T-helper 22 cell (primary cell): ENCODE data around the gene INVS.

ENCODE experiments used
- DNase-seq: peaks from one replicate; pipeline ENCODE4 v3.0.0-alpha.2; 2020; ENCODE audit warnings: low read depth

The INVS gene

DNA sequence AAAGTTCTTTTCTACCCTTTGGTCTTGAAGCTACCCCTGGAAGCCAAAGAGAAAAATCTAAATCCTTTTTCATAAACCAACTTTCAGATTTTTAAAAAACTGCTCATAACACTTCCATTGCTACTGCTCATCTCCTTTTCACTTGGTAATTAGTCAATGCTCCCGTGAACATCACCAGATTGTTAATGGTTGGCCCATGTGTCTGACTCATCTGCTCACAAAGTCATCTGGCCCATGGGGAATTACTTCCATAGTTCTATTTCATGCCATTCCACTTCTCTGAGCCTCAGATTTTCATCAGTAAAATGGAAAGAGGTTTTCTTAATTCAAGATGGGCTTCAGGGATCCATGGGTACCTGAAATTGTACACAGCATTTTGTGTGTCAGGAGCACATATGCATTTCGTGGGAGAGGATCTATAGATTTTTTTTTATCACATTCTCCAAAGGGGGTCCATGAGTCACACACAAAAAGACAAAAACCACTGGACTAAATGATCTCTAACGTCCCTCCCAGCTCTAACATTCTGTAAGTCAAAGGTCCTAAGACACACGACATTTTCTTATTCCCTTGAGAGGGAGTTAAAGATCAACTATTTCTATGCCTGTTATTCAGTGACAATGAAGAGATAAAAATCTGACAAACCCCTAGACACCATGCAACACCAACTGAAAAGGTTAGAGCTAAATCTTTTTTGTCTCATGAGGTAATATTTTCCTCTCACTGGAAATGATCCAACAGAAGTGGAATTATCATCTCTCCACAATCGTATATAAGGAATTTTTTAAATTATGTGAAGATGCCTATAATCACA is 178.3 kb downstream of the INVS start:
- DNase-seq = no peak

DNA sequence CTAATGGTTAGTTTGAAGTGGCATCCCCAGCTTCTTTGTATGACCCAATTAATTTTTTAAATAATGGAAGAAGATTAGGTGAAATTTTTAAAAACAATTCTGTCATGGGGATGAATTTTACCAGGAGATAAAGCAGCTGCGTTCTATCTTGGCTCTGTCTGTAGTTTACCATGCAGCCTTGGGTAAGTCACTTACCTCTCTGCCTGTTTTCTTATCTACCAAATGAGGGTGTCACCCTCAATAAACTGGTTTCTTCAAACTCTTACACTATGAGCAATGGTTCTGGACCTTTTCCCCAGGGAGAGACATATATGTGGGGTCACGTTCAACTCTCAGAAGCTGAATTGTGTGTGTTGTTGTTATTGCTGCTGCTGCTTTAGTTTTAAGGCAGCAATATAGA is 182.0 kb downstream of the INVS start:
- no peak for DNase-seq

DNA sequence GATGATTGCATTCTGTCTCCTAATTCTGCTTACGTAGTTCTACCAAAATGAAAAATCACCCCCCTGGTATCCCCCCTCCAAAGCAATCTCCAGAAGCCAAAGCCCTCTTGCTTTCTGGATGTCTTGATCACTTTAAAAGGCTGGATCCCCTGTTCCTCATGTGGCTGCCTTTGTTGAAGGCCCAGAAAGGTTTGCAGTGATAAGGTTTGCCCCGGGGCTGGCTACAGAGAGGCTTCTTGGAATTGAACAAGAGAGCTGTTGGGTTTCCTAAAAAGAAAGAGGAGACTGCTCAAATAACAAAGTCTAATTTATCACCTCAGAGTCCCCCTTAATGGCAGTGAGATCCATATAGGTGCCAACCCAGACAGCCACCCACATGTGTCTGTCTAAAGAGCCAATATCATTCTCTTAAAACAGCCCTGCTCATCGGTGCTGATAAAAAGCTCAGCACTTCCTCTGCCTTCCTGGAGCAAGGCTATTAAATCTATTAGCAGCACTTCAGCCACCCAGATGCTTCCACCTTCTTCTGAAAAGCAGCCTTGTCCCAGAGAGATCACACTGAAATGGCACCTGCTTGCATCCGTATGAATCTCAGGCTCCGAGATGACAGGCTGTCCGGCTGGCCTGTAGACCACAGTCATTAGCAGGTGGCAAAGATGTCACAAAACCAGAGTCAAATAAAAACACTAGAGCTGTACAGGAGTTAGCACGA is 182.8 kb downstream of the INVS start:
- no peak for DNase-seq

DNA sequence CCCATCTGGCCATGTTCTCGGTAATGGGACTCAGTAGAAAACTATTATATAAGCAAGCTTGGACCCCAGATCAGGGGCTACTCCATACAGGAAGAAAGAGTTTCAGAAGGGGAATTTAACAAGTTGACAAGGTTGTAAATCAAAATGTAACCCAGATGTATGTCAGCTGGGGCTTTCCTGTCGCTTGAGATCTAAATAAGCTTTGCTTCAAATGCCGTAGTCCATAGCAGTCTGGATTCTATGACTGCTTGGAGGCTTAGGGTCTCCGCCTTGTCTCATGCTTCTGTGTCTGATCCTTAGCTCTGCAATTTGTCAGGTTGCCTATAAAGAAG is 183.3 kb downstream of the INVS start:
- no peak for DNase-seq

DNA sequence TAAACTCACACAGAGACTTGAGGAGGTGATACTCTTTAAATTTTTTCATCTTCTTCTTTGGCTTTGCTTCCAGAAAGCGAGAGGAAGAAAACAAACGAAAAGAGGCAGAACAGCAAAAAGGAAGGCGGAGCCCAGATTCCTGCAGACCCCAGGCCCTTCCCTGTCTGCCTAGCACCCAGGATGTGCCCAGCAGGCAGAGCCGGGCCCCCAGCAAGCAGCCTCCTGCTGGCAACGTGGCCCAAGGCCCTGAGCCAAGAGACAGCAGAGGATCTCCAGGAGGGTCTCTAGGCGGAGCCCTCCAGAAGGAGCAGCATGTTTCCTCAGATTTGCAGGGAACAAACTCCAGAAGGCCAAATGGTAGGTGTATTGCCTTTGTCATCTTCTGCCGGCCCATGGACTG is 185.2 kb downstream of the INVS start:
- DNase-seq = no peak

DNA sequence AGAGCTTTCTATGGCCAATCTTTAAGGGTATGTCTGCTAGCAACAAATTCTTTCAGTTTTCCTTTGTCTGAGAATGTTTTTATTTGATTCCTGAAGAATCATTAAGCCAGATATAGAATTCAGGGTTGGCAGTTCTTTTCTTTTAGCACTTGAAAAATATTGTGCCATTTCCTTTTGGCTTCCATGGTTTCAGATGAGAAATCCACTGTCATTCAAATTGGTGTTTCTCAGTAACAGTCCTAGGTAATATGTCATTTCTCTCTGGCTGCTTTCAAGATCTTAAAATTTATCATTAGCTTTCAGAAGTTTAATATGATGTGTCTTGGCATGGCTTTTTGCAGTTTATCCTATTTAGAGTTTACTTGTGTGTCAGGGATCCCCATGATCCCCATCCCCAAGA is 186.0 kb downstream of the INVS start:
- no peak for DNase-seq

DNA sequence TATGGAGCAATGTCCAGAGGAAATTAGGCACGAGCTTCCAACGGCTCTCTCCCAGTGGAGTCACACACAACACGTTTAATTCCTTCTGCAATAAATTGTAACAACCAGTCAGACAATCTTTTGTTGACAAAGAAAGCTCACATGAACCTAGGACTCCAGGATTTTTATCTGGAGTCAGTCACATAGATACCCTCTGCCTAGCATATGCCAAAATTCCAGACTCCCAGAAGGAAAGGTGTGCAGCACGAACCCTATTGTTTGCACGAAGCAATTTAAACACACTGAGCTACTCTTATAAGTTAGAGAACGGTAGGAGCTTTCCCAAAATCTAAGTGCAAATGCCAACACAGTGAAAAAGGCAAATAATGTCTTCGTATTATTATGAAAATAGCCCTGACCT is 186.6 kb downstream of the INVS start:
- no peak for DNase-seq

DNA sequence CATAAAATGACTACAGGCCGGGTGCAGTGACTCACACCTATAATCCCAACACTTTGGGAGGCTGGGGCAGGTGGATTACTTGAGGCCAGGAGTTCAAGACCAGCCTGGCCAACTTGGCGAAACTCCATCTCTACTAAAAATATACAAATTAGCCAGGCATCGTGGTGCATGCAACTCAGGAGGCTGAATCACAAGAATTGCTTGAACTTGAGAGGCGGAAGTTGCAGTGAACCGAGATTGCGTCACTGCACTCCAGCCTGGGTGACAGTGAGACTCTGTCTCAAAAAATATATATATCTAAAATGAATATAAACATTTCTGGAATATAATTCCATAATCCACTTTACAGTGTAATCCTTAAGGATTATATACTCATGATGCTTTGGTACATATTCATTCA is 187.2 kb downstream of the INVS start:
- no peak for DNase-seq

DNA sequence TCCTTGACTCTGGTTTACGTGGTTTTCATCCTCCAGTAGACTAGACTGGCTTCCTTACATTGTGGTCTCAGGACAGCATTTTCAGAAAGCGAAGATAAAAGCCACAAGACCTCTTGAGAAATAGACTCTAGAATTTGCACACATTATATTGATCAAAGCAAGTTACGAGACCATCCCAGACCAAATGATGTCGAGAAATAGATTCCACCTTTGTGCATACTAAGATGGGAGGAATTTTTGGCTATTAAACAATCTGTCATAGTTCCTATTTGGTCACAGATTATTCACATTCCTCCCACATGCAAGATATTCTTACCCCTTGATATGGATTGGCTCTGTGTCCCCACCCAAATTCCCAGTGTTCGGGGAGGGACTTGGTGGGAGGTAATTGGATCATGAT is 188.1 kb downstream of the INVS start:
- DNase-seq = no peak

DNA sequence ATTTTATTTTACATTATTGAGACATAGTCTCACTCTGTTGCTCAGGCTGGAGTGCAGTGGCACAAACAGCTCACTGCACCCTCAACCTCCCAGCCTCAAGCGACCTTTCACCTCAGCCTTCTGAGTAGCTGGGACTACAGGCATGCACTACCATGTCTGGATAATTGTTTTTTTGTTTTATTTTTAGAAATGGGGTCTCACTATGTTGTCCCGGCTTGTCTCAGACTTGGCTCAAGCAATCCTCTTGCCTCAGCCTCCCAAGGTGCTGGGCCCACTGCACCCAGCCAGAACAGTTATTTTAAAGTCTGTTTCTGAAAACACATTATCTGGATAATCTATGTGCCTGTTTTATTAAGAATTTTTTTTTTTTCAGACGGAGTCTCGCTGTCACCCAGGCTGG is 191.7 kb downstream of the INVS start:
- no peak for DNase-seq

DNA sequence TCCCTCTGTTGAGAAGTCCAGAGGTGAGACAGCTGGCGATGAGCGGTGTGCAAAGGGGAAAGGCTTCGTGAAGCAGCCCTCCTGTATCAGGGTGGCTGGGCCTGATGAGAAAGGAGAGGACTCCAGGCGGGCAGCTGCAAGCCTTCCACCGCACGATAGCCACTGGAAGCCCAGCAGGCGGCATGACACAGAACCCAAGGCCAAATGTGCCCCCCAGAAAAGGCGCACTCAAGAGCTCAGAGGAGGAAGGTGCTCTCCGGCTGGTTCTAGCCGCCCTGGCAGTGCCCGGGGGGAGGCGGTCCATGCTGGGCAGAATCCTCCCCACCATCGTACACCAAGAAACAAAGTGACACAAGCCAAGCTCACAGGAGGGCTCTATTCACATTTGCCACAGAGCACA is 193.4 kb downstream of the INVS start:
- DNase-seq = no peak

DNA sequence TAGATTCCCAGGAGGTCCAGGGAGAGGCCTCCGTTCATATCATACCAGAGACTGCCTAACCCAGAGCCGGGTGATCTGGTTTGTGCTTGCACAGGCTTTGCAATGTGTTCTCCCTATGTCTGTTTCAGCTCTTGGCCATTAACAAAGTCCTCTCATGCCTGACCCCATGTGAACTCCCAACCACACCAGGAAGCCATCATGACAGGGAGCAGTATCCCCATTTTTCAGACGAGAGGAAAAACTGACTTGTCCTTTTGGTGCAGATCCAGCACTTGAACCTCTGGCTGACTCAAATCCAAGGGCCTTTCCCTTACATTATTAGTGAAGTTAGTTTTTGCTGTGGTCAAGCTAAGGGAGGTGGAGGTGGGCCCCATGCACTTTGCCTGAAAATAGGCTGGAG is 195.3 kb downstream of the INVS start:
- no peak for DNase-seq

DNA sequence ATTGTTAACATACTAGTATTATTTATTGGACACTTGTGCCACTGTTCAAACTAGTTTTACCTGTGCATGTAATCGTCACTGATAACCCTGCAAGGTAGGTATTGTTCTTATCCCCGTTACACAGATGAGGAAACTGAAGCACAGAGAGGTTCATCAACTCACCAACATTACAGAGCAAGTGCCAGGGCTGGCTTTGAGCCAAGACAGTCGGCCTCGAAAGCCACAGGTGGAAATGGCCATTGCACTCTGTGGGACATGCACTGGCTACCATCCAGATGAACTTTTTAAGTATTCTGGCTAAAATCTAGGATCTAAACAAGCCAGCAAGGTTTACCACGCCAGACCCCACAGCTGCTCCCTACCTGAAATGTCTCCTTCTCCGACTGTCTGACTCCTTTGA is 195.8 kb downstream of the INVS start:
- DNase-seq = no peak

DNA sequence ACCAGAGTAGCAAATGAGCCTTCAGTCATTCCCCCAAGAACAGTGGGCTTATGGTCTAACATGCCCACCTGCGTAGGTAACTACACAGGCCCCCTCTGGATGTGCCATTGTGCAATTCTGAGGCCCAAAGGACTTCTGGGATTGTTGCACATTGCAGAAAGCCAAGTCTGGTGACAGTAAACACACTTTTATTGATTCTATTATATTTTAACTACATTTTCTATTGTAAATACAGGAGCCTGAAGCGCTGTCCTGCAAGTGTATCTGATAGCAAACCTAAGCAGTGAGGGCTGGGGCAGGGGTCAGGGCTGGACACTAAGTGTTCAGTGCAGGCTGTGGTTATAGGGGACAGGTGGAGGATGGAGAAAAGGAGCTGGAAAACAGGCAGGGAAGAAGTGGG is 196.2 kb downstream of the INVS start:
- DNase-seq = no peak

DNA sequence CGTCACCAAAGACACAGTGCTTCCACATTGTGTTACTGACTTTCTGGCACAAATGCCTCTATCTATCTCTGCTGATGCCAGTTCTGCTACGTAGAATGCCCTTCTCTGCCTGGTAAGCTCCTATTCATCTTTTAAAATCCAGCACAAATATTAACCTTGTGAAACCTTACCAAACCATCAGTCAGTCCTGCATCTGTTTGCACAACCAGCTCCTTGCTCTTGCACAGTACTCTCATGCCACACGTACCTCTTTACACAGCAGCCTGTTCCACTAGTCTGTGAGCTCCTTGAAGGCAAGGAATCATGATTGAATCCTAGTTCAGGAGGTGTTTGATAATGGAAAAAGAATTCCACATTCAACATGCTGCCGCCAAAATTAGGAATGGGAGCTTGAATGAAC is 197.4 kb downstream of the INVS start:
- DNase-seq = no peak

DNA sequence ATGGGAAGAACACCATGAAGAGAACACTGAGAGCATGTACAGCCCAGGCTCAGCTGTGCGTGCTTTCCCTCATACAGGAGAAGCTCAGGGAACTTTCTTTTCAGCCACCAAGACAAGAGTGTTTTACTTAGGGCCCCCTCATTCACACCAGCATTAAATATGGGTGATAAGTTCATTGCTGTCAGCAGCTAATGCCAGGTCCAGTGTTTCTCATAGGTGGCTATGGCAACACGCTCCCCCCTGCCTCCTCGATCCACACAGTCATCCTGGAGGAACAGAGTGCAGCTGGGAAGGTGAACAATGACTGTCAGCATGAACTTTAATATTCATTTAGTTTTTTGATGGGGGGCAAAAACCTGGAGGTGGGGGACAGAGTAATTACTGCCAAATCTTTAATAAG is 199.3 kb downstream of the INVS start:
- DNase-seq = no peak

DNA sequence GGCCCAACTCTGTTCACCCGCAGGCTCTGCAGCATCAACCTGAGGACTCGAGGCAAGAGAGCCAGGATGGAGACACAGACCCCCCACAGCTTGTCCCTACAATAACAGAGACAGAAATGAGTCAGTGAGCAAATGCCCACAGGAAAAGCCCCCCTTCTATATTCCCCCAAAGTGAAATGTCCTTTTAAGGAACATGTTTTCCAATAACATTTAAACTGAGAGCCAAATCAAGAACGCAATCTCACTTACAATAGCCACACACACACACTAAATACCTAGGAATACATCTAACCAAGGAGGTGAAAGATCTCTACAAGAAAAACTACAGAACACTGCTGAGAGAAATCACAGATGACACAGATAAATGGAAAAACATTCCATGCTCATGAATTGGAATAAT is 204.7 kb downstream of the INVS start:
- no peak for DNase-seq

DNA sequence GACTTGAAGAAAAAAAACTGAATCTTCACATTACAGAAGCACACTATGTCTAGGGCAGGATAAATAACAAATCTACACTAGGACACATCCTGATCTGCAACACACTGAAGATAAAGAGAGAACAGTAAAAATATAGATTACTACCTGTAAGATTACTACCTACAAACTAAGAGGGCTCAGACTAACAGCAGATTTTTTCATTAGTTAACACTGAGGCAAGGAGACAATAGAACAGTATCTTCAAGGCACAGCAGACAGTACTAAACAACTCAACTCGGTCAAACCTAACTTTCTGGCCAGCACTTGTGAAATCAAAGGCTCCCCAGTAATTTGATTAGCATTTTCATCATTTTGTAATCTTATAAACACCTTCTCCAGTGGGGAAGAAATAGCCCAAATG is 207.2 kb downstream of the INVS start:
- no peak for DNase-seq

DNA sequence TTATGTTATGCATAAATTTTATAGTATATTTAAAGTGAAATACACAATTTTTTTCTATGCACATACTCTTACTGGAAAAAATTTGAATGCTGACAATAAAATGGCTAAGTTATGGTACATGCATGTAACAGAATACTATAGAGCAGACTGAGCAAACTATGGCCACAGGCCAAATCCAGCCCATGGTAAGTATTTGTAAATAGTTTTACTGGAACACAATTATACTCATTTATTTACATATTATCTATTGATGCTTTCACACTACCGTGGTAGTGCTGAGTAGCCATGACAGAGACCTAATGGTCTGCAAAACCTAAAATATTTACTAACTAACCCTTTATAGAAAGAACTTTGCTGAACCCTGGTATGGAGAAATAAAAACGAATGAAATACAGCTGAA is 208.0 kb downstream of the INVS start:
- no peak for DNase-seq

DNA sequence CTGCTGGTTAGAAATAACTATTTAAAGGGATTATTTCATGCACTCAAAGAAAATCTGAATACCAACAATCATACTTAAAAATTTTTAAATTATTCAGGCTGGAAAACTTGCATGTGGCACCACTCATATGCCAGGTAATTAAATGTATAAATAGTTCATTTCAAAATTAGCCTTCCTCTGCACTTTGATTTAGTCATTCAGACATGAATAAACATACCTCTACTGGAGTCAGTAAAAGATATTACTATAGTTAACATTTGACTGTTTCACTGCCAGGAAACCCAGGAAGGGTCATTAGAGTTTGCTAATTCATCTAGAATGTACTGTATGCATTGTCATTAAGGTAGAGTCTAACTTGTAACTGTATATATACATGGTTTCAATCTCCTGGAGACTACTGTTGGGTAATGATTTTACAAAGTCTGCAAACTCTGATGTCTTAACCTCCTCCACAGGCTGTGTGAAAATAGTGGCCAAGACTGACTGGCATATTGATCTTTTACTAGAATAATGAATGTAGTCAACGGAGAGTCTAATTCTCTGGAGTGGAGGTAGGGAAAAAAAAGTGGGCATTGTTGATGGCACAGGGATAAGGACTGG is 210.0 kb downstream of the INVS start:
- DNase-seq = no peak

DNA sequence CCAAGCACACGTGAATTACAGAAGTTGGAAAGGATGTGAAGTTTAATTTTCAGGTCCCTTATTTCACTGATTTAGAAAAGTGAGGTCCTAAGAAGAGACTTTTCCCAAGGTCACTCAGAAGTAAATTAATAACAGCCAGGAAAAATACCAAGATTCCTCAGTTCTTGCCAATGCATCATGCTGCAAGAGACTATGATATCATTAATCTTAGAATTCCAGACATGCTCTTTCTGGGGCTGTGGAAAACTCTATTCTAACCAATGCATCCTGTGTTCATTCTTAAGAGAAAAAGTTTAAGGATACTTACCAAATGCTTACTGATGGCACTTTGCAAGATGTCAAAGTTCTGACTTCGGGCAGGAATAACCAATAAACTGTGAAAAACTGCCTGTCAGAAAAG is 210.9 kb downstream of the INVS start:
- no peak for DNase-seq

DNA sequence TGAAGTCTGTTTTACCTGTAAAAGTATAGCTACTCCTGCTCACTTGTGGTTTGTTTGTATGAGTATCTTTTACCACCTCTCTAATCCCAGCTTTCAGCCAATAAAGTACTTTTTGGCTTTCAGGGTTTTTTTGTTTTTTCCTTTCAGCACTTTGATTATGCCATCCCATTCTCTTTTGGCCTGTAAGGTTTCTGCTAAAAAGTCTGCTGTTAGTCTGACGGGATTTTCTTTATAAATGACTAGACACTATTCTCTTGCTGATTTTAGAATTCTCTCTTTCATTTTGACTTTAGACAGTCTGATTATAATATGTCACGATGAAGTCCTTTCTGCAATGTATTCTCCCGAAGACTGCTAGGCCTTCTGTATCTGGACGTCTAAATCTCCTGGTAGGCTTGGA is 216.5 kb downstream of the INVS start:
- no peak for DNase-seq

DNA sequence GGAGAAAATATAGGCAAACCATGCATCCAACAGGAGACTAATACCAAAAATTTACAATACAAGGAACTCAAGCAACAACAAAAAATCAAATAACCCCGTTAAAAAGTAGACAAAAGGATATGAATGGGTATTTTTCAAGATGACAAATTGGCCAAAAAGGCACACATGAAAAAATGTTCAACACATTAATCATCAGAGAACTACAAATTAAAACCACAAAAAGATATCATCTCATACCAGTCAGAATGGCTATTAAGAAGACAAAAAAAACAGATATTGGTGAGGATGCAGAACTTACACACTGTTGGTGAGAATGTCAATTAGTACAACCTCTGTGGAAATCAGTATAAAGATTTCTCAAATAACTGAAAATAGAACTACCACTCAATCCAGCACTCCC is 218.7 kb downstream of the INVS start:
- no peak for DNase-seq
